Endometrial microvascular endothelial cells (primary cell): ENCODE measurements around the gene SMCO2. TPM values are rescaled to one million over a fixed set of nuclear protein-coding genes. Genes with fewer than 3 reads are reported as not detected.

Experiments
- in situ Hi-C: cut with HindIII; loops from 2 replicates; pipeline ENCODE4 v1.10.0; 2017; ENCODE audit warnings: low sequenced_read_pairs, low pct_unique_long_range_greater_than_20kb; ENCODE audit errors: inconsistent ontology term
- total RNA-seq: library from RNA; depleted of rRNA; stranded (reverse); fragments of >200 nt; gene quantifications from one replicate; pipeline ENCODE4 v1.2.3, GENCODE V29; 2015; ENCODE audit errors: inconsistent ontology term

The SMCO2 gene
- total RNA-seq, 1 donor from 2014 or later, result not detected

DNA sequence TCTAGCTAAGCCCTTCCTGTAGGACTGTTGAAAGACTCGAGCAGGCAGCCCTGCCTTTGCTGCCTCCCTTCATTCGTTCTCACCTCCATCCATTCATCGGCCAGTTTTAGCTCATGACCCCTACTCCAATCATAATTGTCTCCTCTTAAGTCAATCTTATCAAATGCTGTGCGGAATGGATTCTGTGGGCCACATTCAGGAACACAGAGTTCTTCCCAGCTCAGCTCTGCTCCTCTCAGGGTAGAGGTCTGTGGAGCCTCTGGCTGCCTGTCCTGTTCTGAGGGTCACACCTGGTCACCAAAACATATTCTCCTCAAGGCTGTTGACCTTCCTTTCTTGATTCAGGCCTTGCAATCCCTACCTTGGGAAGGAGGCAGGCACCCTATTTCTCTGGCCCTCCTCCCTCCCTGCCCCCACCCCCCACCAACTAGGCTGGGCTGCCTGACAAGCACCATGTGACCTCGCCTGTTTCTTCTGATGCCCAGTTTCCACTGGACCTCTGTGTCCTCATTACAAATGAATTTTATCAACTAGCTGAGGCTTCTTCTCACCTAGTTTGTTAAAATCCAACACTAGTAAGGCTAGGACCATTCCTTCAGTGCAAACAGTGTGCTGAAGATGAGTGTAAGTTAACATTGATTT, 3.5 kb downstream of the SMCO2 start:
- in situ Hi-C loops, result no loop called here

DNA sequence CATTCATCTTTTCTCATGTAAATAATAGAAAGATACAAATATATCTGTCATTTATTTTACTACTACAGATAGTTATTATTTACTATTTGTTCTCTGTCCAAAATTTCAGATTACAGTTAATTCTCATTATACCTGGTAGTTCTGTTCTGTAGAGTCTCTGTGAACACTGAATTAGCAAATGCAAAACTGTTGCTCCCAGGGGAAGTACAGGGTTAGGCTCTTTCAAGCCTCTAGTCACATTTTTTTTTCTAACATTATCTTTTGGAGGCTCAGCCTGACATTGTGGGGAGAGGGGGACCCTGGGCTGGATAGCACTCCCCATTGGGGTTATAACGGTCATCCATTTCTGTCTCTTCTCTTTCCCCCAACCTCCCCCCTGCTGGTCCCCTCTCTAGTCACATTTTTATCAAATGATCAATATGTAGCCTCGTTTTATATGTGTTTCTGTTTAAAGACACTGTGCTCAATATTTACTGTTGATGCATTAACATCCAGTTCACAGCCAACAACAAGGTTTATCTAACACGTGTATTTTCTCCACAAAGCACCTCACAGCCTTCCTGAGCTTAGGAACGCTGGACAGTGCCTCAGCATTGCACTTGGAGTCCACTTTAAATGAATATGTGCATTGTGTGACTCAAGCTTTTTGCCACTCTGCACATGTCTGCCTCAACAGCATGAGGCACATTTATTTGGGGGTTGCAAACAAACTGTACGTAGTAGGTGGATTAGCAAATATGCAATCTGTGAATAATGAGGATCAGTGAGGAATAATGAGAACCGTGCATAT, 4.7 kb downstream of the SMCO2 start:
- in situ Hi-C loops, result no loop called here

DNA sequence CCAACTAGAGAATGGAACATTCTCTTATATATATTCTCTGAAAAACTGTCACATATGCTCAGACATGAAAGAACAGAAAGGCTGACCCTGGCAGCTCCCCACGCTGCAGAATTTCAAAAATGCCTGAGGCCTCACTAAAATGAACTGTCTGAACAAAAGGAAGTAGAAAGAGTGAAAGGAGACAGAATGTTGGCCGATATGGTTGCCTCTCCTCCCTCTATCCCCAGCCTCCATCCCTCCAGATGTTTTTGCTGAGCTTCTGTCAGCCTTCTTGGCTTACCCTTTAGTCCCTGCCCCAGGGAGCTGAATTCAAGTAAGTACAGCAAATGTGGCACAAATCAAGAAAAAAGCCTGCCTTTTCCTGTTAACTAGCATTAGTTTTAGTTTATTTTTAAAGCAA, 6.9 kb downstream of the SMCO2 start:
- in situ Hi-C loops, result no loop called here

DNA sequence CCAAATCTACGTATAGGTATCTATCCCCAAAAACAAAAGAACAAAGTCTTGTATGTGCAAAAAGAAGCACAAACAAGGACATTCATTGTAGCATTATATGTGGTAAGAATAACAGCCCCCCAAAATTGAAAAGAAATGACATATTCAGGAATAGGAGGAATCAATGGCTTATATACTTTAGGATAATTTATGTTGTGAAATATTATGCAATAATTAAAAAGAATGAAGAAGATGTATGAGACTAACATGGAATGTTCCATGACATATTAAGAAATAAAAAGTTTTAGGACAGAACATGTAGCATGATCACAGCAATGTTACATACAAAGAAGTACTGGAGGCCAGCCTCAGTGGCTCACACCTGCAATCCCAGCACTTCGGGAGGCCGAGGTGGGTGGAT, 9.1 kb downstream of the SMCO2 start:
- in situ Hi-C loops, result no loop called here

DNA sequence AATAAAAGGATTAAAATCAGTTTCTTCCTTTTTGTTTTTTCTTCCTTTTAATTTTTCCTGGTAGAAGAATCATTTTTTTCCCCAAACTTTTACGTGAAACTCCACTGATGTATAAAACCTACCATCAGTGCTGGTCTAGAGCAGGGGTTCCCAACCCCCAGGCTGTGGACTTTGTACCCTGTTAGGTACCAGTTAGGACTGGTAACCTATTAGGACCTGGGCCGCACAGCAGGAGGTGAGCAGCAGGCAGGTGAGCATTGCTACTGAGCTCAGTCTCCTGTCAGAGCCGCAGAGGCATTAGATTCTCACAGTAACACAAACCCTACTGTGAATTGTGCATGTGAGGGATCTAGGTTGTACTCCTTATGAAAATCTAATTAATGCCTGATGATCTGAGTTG, 10.1 kb downstream of the SMCO2 start:
- in situ Hi-C loops, result no loop called here

DNA sequence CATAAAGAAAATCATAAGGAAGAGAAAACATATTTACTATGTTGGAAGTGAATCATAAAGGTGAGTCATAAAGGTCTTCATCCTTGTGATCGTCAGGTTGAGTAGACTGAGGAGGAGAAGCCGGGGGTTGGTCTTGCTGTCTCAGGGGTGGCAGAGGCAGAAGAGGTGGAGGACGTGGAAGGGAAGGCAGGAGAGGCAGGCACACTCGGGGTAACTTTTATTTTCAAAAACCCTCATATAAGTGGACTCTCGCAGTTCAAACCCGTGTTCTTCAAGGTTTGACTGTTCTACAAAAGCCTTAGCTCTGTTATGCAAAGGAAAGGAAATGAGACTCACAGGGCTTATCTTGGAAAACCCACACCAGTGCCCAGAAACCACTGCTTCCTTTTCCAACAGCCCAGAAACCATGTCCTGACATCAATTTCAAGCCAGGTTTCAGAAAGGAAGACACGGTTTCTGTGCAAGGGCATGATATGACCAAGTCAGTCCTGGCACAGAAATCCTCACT, 14.0 kb downstream of the SMCO2 start:
- in situ Hi-C loops, result no loop called here

DNA sequence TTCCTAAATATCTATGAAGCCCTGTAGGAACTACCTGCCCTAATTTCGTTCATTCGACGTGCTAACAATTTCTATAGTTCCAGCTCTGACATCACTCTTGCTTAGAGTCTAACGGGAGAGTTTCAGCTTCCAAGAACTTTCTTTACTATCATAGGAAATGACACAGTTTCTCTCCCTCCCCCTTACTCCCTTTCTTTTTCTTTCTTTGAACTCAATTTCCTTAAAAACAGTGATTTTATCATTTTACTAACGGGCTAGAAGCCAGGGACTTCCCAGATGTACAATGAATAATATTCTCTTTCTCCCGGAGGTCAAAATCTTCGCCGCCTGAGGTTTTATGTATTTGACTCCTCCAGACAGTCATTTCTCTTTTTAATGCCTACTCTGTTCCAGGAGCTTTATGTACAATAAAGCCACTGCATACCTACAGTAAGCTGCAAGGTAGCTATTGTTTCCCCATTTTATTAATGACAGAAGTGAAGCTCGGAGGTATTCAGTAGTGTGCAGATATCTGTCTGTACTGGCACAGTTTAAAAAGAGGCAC, 15.7 kb downstream of the SMCO2 start:
- in situ Hi-C loops, result no loop called here

DNA sequence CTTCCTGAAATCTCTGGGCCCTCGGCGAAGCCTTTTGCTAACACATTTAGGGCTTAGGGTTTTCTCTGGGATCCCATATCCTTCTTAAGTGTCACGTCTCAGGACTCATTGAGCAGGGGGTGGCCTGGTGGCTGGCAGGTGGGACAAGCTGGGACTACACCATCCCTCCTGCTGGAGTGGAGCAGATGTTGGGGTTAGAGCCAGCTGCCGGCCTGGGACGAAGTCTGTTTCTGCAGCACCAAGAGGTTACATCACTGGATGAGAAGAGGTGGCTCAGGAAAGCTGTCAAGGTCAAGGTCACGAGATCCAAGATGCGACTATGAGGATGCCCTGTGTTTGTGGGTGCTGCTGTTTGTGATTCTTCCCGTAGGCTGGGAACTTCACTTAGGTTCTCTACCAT, 16.3 kb downstream of the SMCO2 start:
- in situ Hi-C loops, result no loop called here

DNA sequence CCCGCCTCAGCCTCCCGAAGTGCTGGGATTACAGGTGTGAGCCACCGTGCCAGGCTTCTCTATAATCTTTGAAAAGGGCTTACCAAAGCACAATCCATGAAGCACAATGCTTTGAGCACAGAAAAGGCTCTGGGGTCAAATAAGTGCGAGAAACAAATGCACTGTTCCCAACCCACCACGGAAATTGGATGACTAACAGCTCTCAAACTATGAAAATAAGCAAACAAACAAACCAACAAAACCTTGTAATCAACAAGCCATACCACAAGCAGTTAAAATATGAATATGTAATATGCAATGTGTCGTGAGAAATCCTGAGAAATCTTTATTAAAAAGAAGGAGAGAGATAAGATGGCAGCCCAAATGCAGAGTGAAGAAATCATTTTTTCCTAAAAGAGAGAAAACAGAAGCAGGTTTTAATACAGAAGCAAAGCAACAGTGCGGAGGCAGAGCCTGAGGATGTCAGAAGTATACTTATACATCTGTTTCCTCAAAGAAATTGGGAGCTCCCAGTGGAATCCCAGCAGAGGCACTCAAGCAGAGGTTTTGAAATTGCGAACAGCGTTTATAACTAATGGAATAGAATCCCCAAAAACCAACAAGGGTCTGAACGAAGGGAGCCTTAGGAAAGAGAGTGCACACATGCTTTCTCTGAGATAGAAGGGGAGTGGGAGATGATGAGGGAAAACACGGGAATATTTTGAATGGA, 17.1 kb downstream of the SMCO2 start:
- in situ Hi-C loops, result no loop called here

DNA sequence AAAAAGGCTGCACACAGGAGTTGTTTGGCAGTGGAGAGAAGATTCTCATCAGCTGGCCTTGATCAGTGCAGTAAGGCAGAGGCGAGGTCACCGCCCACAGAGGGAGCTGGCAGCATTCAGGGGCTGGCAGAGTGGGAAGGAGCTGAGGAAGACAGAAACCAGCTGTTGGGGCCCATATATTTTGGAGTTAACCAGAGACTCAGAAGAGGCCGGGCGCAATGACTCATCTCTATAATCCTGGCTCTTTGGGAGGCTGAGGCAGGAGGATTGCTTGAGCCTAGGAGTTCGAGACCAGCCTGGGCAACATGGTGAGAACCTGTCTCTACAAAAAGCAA, 17.7 kb downstream of the SMCO2 start:
- in situ Hi-C loops, result no loop called here

DNA sequence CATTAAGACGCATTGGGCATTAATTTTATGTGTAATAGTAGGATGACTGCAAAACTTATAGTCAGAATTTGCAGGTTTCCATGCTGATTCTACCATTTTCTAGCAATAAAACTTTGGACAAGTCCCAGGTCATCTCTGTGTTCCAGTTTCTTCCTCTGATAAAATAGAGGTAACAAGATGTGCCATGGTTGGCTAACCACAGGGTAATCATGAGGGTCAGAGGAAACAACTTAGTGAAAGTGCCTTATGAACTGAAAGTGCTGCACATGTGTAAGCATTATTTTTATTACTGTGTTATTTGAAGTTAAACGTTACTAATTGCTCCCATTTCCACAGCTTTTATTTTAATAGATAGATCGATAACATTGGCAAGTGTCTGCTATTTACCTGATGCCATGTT, 21.1 kb downstream of the SMCO2 start:
- in situ Hi-C loops, result no loop called here

DNA sequence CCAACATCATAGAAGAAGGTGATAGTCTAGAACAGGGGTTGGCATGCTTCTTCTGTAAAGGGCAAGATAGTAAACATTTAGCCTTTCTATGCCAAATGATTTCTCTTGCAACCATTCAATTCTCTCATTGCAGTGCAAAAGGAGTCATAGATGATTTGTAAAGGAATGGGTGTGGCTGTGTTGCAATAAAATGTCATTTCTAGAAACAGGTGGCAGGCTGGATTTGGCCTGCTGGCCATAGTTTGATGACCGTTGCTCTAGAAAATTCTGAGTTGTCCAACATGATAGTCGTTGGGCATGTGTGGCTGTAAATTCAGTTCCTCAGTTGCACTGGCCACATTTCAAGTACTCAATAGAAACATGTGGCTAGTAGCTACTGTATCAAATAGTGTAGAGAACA, 21.7 kb downstream of the SMCO2 start:
- in situ Hi-C loops, result no loop called here

DNA sequence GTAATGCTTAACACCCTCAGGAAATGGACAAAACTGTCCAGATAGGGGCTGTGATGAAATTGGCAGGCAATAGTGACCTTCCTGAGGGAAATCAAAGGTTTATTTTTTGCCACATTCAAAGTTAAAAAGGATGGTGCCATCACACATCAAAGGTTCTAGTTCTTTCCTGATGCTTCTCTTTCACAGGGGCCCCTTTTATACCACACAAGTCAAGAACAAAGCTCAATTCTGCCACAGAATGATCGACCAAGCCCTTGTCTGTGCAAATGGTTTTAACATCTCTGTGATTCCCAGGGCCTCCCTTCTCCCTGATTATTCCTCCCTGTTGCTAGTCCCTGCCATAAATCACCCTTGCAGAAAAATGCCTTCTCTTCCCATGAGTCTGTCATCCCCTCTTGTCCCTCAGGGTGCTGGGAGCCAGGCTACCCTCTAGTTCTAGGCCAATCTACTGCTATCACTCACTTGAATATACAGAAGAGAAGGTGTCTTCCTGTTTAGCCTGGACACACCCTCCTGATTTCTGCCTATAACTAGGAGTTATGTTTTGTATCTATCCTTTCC, 22.7 kb downstream of the SMCO2 start:
- in situ Hi-C loops, result no loop called here

DNA sequence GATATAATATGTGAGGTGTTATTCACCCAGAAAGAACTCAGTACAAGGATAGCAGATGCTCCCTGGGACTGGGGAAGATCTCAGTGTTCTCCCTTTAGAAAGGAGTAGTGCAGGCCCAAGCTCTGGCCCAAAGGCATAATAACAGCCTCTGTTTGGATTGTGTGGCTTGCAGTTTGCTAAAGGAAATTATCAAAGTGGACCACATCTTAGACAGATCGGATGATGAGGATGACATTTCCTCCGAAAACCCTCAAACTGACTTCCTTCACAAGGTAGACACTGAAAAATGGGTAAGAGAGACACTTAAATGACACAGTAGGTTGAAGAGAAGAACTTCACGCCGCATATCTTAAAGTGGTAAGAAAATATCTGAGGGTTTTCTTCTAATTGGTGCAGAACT, 26.1 kb downstream of the SMCO2 start:
- in situ Hi-C loops, result no loop called here

DNA sequence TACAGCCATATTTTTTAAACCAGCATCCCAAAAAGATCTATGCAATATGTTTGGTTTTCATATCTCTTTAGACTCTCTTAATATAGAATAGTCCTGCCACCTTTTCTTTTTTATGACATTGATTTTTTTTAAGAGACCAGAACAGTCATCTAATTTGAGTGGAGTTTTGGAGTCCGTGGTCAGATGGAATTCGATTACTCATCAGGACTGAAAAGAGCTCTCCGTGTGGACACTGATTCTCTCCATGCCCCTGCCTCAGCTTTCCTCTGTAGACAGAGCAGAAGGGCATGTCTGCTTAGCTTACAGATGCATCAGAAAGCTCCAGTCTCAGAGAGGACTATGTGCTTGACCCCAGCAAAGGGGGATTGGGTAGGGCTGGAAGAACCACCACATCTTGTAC, 27.8 kb downstream of the SMCO2 start:
- in situ Hi-C loops, result no loop called here

DNA sequence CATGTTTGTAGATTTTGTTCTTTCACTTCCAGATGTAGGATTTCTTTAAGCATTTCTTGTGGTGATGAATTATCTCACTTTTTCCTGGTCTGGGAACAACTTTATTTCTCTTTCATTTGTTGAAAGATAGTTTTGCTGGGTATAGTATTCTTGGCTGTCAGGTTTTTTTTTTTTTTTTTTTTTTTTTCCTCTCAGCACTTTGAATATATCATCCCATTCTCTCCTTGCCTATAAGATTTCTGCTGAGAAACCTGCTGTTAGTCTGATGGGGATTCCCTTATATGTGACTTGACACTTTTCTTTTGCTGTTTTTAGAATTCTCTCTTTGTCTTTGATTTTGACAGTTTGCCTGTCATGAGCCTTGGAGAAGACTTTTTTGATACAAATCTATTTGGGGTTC, 30.5 kb downstream of the SMCO2 start:
- in situ Hi-C loops, result no loop called here

DNA sequence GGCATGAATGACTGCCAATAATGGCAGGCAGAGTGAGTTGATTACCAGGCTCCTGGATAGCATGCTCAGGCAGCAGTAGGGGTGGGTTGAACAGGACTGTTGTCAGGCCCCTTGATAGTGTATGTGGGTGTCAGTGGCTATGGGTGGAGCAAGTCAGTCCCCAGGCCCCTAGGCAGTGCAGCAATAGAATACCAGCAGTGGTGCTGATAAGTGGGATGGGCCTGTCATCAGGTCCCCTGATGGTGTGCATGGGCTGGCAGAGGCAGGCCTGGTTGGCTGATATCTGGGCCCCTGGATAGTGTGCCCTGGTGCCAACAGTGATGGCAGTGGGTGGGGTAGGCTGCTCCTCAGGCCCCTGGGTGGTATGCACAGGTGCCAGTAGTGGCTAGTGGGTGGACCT, 32.4 kb downstream of the SMCO2 start:
- in situ Hi-C loops, result no loop called here

DNA sequence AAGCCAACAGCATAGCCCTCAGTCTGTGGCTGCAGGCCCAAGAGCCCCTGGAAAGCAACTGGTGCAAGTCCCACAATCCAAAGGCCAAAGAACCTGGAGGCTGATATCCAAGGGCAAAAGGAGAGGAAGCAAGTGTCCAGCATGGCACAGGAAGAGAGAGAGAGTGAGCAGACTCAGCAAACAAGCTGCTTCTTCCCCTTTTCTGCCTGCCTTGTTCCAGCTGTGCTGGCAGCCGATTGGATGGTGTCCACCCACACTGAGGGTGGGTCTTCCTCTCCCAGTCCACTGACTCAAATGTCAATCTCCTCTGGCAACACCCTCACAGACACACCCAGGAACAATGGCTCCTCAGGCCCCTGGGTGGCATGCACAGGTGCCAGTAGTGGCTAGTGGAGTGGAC, 33.5 kb downstream of the SMCO2 start:
- in situ Hi-C loops, result no loop called here

DNA sequence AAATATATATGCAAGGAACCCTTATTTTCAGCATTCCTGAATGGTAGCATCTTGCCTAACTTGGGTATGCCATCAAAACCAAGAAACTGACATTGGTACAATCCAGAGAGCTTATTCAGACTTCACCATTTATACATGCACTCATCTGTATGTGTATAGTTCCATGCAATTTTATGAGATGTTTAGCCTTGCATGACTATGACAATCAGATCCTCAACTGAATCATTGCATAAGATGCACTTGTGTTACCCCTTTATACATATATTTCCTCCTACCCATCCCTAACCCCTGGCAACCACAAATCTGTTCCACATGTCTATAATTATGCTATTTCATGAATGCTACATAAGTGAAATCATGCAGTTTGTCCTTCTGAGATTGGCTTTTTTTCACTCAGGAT, 40.4 kb downstream of the SMCO2 start:
- in situ Hi-C loops, result no loop called here

DNA sequence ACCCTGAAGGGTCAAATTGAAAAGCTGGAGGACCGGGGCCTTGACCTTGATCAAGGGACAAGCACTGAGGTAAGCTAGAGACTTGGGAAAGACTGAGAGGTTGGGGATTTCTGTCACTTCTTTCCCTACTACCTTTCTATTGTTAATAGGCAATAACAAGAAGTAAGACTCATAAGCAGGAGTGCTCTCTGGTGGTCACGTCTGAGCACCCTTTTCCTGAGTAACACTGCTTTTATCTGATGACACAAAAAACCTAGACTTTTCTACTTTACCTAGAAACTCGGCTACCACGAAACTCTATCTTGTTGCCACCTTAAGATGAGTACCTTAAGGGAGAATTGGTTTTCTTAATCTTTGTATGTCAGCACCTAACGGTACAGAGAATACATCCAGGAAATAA, 41.9 kb downstream of the SMCO2 start:
- in situ Hi-C loops, result no loop called here
